Fibroblast of the aortic adventitia (primary cell): ENCODE results near the gene P4HA3. TPM values are rescaled to one million over a fixed set of nuclear protein-coding genes. Genes with fewer than 3 reads are reported as not detected.

Experiments
- DNase-seq: peaks from one replicate; pipeline ENCODE4 v3.0.0-alpha.2; 2010; ENCODE audit warnings: low read depth
- H3K4me3 ChIP-seq: 2 replicates; pipeline ENCODE4 v1.5.1; 2011; ENCODE audit warnings: low read depth, mild to moderate bottlenecking, control low read depth, low read length, moderate library complexity
- CTCF ChIP-seq: IDR thresholded peaks from 2 replicates; pipeline ENCODE4 v1.5.1; 2011; ENCODE audit warnings: mild to moderate bottlenecking, low read length, control low read depth, inconsistent platforms; ENCODE audit not compliant: insufficient read depth
- total RNA-seq: library from RNA; depleted of rRNA; stranded (reverse); fragments of >200 nt; gene quantifications from 2 replicates; pipeline ENCODE4 v1.2.3, GENCODE V29; 2012; ENCODE audit warnings: low replicate concordance

P4HA3 gene
- total RNA-seq, 1 donor: 1.9 TPM

GRCh38 chr11:74269161-74269811, 42.2 kb downstream of the P4HA3 start:
- no peak for TF ChIP-seq CTCF
- no peak overlapping the region for H3K4me3 ChIP-seq
- peak; percentile 55 for DNase-seq

- TF ChIP-seq CTCF: no peak
- no peak for DNase-seq
These were observed 43.0 kb downstream of the P4HA3 start for GRCh38 chr11:74268456-74268855.

GRCh38 chr11:74267014-74267413, 44.4 kb downstream of the P4HA3 start:
- H3K4me3 ChIP-seq: no peak overlapping the region
- no peak for DNase-seq
- no peak for TF ChIP-seq CTCF

More at GRCh38 chr11:74268456-74268855, 43.0 kb downstream of the P4HA3 start:
- no peak overlapping the region for H3K4me3 ChIP-seq

- TF ChIP-seq CTCF: no peak
- no peak for DNase-seq
- no peak overlapping the region for H3K4me3 ChIP-seq
These were observed 46.2 kb downstream of the P4HA3 start for GRCh38 chr11:74265256-74265655.

- DNase-seq: no peak
- H3K4me3 ChIP-seq: no peak overlapping the region
- TF ChIP-seq CTCF: no peak
These were observed 48.7 kb downstream of the P4HA3 start for GRCh38 chr11:74262725-74263124.

- TF ChIP-seq CTCF: no peak
- H3K4me3 ChIP-seq: no peak overlapping the region
- DNase-seq: peak; percentile 90
These were observed 53.4 kb downstream of the P4HA3 start for GRCh38 chr11:74257959-74258553.
